ENCODE measurements around the gene CD247.

GRCh38 chr1:167503626-167504466 is 14.5 kb downstream of the CD247 start:
- TF ChIP-seq EZH2phosphoT487 (IDR thresholded peaks at IDR 0.05) (no peak), CTCF (IDR thresholded peaks at IDR 0.05) (no peak), EZH2 (IDR thresholded peaks at IDR 0.05) (no peak)
